Cardiac muscle cell (in vitro differentiated cells and primary cell): ENCODE results near the gene RAB3A. TPM values are rescaled to one million over a fixed set of nuclear protein-coding genes. Genes with fewer than 3 reads are reported as not detected.

Source experiments
- DNase-seq, 2 donors: peaks; one replicate each; pipeline versions ENCODE4 v3.0.0 to v3.0.0-alpha.2; 2010 to 2017; ENCODE audit warnings: low read depth in 1 of 2, low spot score in 1 of 2
- H3K27ac ChIP-seq: fragments of 200-600 bp; sonication (generic); 2 replicates; pipeline ENCODE4 v1.5.1; 2016
- H3K27me3 ChIP-seq: fragments of 200-600 bp; sonication (generic); 2 replicates; pipeline ENCODE4 v1.6.0; 2016; ENCODE audit warnings: control low read depth
- H3K36me3 ChIP-seq: fragments of 200-600 bp; sonication (generic); 2 replicates; pipeline ENCODE4 v1.5.1; 2016; ENCODE audit warnings: control low read depth
- H3K4me1 ChIP-seq: fragments of 200-600 bp; sonication (generic); 2 replicates; pipeline ENCODE4 v1.8.1; 2017; ENCODE audit warnings: low read depth, mild to moderate bottlenecking, mixed run types
- H3K4me3 ChIP-seq: fragments of 200-600 bp; sonication (generic); 2 replicates; pipeline ENCODE4 v1.5.1; 2016; ENCODE audit warnings: mild to moderate bottlenecking
- H3K9me3 ChIP-seq: fragments of 200-600 bp; sonication (generic); 2 replicates; pipeline ENCODE4 v1.5.1; 2017; ENCODE audit warnings: low read depth, mild to moderate bottlenecking, control low read depth
- polyA plus RNA-seq: library from polyadenylated mRNA; unstranded; fragments of >200 nt; fragmentation: Nextera tagmentation; extraction: Ambion mirVana; gene quantifications from 2 replicates; pipeline ENCODE4 v1.2.1, GENCODE V29; 2016
- total RNA-seq: library from RNA; depleted of rRNA; stranded (reverse); fragments of >200 nt; gene quantifications from 2 replicates; pipeline ENCODE4 v1.2.3, GENCODE V29; 2016
- TF ChIP-seq, protein P1 (sequence below): IDR thresholded peaks from 2 replicates; pipeline ENCODE4 v1.5.1; 2012; ENCODE audit warnings: low read depth, mild to moderate bottlenecking, low read length

Gene RAB3A
- total and polyA plus RNA-seq, 2 experiments from 2014 or later, result 12.5 to 13.0 TPM

GRCh38 chr19:18245297-18245696, 41.5 kb upstream of the RAB3A start:
- Histone ChIP-seq H3K4me1 (peaks cover 5% of the 10 kb centered on the region), H3K9me3 (no peaks in the 10 kb centered on the region), H3K4me3 (no peak overlapping the region), H3K36me3 (no peaks in the 10 kb centered on the region), H3K27me3 (no peaks in the 10 kb centered on the region), H3K27ac (no peak overlapping the region)
- no peak for DNase-seq
- TF ChIP-seq, protein P1, sequence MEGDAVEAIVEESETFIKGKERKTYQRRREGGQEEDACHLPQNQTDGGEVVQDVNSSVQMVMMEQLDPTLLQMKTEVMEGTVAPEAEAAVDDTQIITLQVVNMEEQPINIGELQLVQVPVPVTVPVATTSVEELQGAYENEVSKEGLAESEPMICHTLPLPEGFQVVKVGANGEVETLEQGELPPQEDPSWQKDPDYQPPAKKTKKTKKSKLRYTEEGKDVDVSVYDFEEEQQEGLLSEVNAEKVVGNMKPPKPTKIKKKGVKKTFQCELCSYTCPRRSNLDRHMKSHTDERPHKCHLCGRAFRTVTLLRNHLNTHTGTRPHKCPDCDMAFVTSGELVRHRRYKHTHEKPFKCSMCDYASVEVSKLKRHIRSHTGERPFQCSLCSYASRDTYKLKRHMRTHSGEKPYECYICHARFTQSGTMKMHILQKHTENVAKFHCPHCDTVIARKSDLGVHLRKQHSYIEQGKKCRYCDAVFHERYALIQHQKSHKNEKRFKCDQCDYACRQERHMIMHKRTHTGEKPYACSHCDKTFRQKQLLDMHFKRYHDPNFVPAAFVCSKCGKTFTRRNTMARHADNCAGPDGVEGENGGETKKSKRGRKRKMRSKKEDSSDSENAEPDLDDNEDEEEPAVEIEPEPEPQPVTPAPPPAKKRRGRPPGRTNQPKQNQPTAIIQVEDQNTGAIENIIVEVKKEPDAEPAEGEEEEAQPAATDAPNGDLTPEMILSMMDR, result no peak

DNA sequence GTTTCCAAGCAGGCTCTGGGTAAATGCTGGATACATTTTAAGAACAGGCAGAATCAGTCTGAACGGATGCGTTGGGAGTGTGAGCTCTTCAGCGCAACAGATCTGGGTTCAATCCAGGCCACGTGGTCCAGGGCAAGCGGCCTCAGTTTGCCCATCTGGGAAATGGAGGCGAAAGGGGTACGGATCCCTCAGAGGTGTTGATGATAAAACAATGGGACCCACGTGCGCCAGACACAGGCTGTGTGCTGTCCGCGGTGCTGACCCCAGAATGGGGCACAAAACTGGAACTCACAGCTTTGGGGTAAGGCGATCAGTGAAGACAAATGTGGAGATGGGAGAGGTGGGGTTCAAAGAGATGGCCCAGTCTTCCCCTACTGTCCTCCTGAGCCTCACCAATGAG, 35.5 kb upstream of the RAB3A start:
- no peak overlapping the region for H3K4me3 ChIP-seq
- DNase-seq, result peak; percentile 12 to 34
- no peaks in the 10 kb centered on the region for H3K27me3 ChIP-seq
- H3K36me3 ChIP-seq, result no peaks in the 10 kb centered on the region
- H3K9me3 ChIP-seq, result no peaks in the 10 kb centered on the region
- TF ChIP-seq, protein P1, result no peak
- H3K4me1 ChIP-seq, result no peaks in the 10 kb centered on the region
- H3K27ac ChIP-seq, result no peak overlapping the region

GRCh38 chr19:18234194-18234593, 30.4 kb upstream of the RAB3A start:
- H3K27me3 ChIP-seq, result no peaks in the 10 kb centered on the region

GRCh38 chr19:18233224-18233825, 29.5 kb upstream of the RAB3A start:
- Histone ChIP-seq H3K9me3 (no peaks in the 10 kb centered on the region), H3K4me1 (no peaks in the 10 kb centered on the region), H3K4me3 (peak overlapping the region; percentile 13), H3K36me3 (no peaks in the 10 kb centered on the region), H3K27me3 (no peaks in the 10 kb centered on the region), H3K27ac (no peak overlapping the region)
- TF ChIP-seq, protein P1, result no peak
- peak; percentile 57 to 89 for DNase-seq

More at GRCh38 chr19:18234194-18234593, 30.4 kb upstream of the RAB3A start:
- TF ChIP-seq, protein P1, result no peak
- H3K27ac ChIP-seq, result no peak overlapping the region
- no peaks in the 10 kb centered on the region for H3K4me1 ChIP-seq
- no peak overlapping the region for H3K4me3 ChIP-seq
- H3K36me3 ChIP-seq, result no peaks in the 10 kb centered on the region
- no peak for DNase-seq
- no peaks in the 10 kb centered on the region for H3K9me3 ChIP-seq

- no peaks in the 10 kb centered on the region for H3K27me3 ChIP-seq
These were observed 28.8 kb upstream of the RAB3A start for GRCh38 chr19:18232540-18233223.

More at GRCh38 chr19:18232540-18233223, 28.8 kb upstream of the RAB3A start:
- H3K4me1 ChIP-seq, result no peaks in the 10 kb centered on the region
- H3K27ac ChIP-seq, result peak overlapping the region; percentile 7
- H3K36me3 ChIP-seq, result no peaks in the 10 kb centered on the region
- TF ChIP-seq, protein P1, result no peak
- H3K4me3 ChIP-seq, result peak overlapping the region; percentile 13
- DNase-seq, result peak in 1 of 2 donors; percentile 73
- no peaks in the 10 kb centered on the region for H3K9me3 ChIP-seq
